MM.1S (cell line): ENCODE data around the gene LAMA3.

Experiments
- CTCF ChIP-seq: fragments of 300-600 bp; sonication (generic); IDR thresholded peaks from 2 replicates; pipeline ENCODE4 v1.5.1; 2016; ENCODE audit warnings: antibody characterized with exemption, low read length, mixed read lengths
- EZH2 ChIP-seq: fragments of 300-600 bp; sonication (generic); optimal IDR thresholded peaks from 2 replicates; pipeline ENCODE3; 2017; ENCODE audit warnings: low read depth, mild to moderate bottlenecking, antibody characterized with exemption, low read length, mixed read lengths

DNA sequence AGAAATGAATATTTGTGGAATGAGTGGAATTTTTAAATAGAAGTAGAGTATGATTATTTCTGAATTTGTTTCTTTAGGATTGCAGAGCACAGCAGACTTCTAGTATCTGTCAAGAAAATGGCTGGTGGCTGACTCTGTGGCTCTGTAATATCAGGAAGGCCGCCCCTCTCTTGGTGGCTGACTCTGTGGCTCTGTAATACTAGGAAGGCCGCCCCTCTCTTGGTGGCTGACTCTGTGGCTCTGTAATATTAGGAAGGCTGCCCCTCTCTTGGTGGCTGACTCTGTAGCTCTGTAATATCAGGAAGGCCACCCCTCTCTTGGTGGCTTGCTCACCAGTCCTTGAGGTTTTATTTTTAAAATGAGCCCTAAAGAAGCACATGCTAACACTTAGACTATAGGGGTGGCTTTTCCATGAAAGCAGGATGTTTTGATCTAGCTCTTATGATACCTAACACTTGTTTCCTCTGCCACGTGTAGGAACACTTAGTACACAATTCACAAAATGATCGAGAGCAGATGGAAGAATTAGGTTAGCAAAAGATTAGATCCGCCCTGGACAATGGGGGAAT is 240.2 kb downstream of the LAMA3 start:
- TF ChIP-seq CTCF (no peak), EZH2 (no peak)
